Measurements from ENCODE around the gene FCHO2. TPM values are rescaled to one million over a fixed set of nuclear protein-coding genes. Genes with fewer than 3 reads are reported as not detected.

Gene FCHO2
- total RNA-seq, 1 experiment from 2014 or later, result 2.5 TPM

DNA sequence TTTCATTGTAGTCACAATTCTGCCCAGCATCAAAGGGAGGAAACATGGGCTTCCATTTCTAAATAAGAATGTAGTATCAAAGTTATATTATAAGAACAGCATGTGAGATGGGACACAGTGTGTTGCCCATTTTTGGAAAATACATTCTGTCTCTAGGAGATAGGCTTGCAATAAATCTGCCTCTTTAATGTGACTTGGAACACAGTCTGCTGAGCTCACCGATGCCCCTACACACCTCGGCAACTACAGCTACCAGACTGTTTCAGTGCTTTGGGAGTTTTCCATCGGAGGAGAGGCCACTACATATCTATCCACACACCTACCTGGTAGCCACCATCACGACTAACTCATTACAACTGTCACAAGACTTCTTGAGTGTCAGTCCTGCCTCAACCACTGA lies 18.9 kb upstream of the FCHO2 start:
- ChIA-PET POLR2A (ENCODE audit: low non-redundant PET) (no interaction called here), CTCF (no interaction called here)
- TF ChIP-seq, protein P1, sequence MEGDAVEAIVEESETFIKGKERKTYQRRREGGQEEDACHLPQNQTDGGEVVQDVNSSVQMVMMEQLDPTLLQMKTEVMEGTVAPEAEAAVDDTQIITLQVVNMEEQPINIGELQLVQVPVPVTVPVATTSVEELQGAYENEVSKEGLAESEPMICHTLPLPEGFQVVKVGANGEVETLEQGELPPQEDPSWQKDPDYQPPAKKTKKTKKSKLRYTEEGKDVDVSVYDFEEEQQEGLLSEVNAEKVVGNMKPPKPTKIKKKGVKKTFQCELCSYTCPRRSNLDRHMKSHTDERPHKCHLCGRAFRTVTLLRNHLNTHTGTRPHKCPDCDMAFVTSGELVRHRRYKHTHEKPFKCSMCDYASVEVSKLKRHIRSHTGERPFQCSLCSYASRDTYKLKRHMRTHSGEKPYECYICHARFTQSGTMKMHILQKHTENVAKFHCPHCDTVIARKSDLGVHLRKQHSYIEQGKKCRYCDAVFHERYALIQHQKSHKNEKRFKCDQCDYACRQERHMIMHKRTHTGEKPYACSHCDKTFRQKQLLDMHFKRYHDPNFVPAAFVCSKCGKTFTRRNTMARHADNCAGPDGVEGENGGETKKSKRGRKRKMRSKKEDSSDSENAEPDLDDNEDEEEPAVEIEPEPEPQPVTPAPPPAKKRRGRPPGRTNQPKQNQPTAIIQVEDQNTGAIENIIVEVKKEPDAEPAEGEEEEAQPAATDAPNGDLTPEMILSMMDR (conservative IDR thresholded peaks at IDR 0.05; ENCODE audit: low read depth, low read length), result no peak
- no peak for TF ChIP-seq EZH2 (IDR thresholded peaks at IDR 0.05; ENCODE audit: borderline replicate concordance, low read depth, low read length, poor library complexity, severe bottlenecking)
- Histone ChIP-seq H3K27ac (ENCODE audit: low read depth, low read length, poor library complexity, severe bottlenecking) (no peak overlapping the region), H3K36me3 (ENCODE audit: insufficient read depth, low read length, poor library complexity, severe bottlenecking) (no peaks in the 10 kb centered on the region), H3K9me3 (ENCODE audit: low read depth, low read length, poor library complexity, severe bottlenecking) (no peaks in the 10 kb centered on the region), H3K4me1 (ENCODE audit: insufficient read depth, low read length, poor library complexity, severe bottlenecking) (no peaks in the 10 kb centered on the region), H3K4me3 (ENCODE audit: low read depth, low read length, poor library complexity, severe bottlenecking) (no peak overlapping the region), H3K27me3 (replicated peaks; ENCODE audit: insufficient read depth, low read depth, low read length, poor library complexity) (no peaks in the 10 kb centered on the region)
- intact Hi-C loops (cut with micrococcal nuclease; ENCODE audit: unreplicated experiment), result no loop called here
- DNase-seq (ENCODE audit: low spot score), result no peak
- BruUV-seq (replicated peaks), result no TSS peak

DNA sequence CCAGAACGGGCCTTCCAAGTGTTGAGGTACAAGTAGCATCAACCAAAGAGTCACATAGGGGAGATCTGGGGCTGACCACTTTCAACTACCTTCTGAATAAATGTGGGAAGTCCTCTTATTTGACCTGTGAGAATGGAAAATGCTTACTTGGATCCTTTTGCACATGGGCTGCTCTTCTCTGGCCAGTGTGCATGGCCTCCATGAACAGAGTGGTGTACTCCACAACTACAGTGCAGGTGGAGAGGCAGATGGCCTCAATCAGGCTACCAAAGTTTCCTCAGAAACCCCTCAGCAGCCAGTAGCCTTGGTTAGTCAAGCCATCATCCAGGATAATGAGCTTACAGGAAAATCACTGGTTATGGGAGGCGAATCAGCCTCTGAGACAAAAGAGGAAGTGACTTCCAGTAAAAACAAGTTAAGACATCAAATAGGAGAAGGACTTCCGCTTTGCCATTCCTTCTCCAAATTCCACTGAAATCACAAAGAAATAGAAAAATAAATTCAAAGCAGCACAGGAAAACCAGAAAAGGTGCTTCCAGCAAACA lies 18.3 kb upstream of the FCHO2 start:
- ChIA-PET POLR2A (ENCODE audit: low non-redundant PET) (no interaction called here), CTCF (no interaction called here)
- H3K4me1 ChIP-seq (ENCODE audit: insufficient read depth, low read length, poor library complexity, severe bottlenecking), result no peaks in the 10 kb centered on the region
- TF ChIP-seq, protein P1 (conservative IDR thresholded peaks at IDR 0.05; ENCODE audit: low read depth, low read length), result no peak
- TF ChIP-seq EZH2 (IDR thresholded peaks at IDR 0.05; ENCODE audit: borderline replicate concordance, low read depth, low read length, poor library complexity, severe bottlenecking), result no peak
- H3K9me3 ChIP-seq (ENCODE audit: low read depth, low read length, poor library complexity, severe bottlenecking), result no peaks in the 10 kb centered on the region
- H3K27me3 ChIP-seq (replicated peaks; ENCODE audit: insufficient read depth, low read depth, low read length, poor library complexity), result no peaks in the 10 kb centered on the region
- no TSS peak for BruUV-seq (replicated peaks)
- H3K36me3 ChIP-seq (ENCODE audit: insufficient read depth, low read length, poor library complexity, severe bottlenecking), result no peaks in the 10 kb centered on the region
- no peak for DNase-seq (ENCODE audit: low spot score)
- H3K27ac ChIP-seq (ENCODE audit: low read depth, low read length, poor library complexity, severe bottlenecking), result no peak overlapping the region
- H3K4me3 ChIP-seq (ENCODE audit: low read depth, low read length, poor library complexity, severe bottlenecking), result no peak overlapping the region
- intact Hi-C loops (cut with micrococcal nuclease; ENCODE audit: unreplicated experiment), result no loop called here

DNA sequence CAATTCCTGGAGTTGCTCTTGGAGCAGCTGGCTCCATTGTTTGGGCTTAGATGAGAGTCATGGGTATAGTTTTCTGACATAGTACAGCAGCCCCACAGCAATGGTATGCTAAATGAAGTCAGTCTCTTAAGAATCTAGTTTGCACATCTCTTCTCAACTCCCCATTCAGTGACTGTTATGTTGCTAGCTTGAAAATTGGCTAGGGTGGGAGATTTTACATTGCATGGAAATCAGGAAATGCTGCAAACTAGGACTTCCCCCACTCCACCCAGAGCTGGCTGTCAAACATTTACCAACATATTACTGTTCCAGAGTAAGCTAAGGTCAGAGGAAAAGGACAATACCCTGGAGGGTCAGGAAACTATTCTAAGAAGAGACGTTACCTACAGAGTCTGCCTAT lies 17.6 kb upstream of the FCHO2 start:
- no TSS peak for BruUV-seq (replicated peaks)
- Histone ChIP-seq H3K27ac (ENCODE audit: low read depth, low read length, poor library complexity, severe bottlenecking) (no peak overlapping the region), H3K4me1 (ENCODE audit: insufficient read depth, low read length, poor library complexity, severe bottlenecking) (no peaks in the 10 kb centered on the region), H3K4me3 (ENCODE audit: low read depth, low read length, poor library complexity, severe bottlenecking) (no peak overlapping the region), H3K9me3 (ENCODE audit: low read depth, low read length, poor library complexity, severe bottlenecking) (no peaks in the 10 kb centered on the region), H3K36me3 (ENCODE audit: insufficient read depth, low read length, poor library complexity, severe bottlenecking) (no peaks in the 10 kb centered on the region), H3K27me3 (replicated peaks; ENCODE audit: insufficient read depth, low read depth, low read length, poor library complexity) (no peaks in the 10 kb centered on the region)
- ChIA-PET CTCF (no interaction called here), POLR2A (ENCODE audit: low non-redundant PET) (no interaction called here)
- intact Hi-C loops (cut with micrococcal nuclease; ENCODE audit: unreplicated experiment), result no loop called here
- no peak for TF ChIP-seq EZH2 (IDR thresholded peaks at IDR 0.05; ENCODE audit: borderline replicate concordance, low read depth, low read length, poor library complexity, severe bottlenecking)
- TF ChIP-seq, protein P1 (conservative IDR thresholded peaks at IDR 0.05; ENCODE audit: low read depth, low read length), result no peak
- no peak for DNase-seq (ENCODE audit: low spot score)

All from A673 (cell line).